ENCODE measurements around the gene CSTF1. TPM values are rescaled to one million over a fixed set of nuclear protein-coding genes. Genes with fewer than 3 reads are reported as not detected.

The CSTF1 gene
- total RNA-seq, 1 donor from 2014 or later: 36.8 TPM

DNA sequence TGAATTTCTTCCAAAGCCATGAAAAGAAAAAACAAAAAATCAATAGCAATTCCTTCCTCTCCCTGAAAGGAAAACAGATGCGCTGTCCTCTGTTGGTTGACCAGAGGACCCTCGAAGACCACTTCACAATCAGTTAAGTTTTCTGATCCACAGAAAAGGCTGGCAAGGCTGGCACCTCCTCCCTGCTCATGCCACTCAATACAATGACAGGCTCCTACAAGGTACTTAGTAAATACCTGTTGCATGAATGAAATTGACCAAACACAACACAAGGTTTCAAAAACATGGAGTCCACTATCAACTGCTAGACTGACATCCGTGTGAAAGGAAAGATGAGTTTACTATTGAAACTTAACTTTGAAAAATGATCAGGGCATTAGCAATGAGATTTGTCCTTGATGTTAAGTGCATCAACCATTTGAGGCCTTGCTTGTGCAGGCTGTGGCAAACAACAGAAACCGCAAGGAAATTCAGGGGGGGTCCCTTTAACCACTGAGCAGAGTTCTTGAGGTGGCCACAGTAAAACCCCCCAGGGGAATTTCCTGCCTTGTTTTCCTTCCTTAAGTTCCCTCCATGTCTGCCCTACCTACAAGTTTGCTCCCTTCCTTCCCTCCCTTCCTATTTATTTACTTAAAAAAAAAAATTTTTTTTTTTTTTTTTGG lies 48.0 kb downstream of the CSTF1 start:
- H3K36me3 Mint-ChIP-seq: no peaks in the 10 kb centered on the region
- peaks cover 7% of the 10 kb centered on the region for H3K27me3 Mint-ChIP-seq (ENCODE audit: low read depth)
- peak overlapping the region; percentile 65 for H3K27ac Mint-ChIP-seq
- H3K9me3 Mint-ChIP-seq: no peaks in the 10 kb centered on the region
- DNase-seq (ENCODE audit: low spot score in 2 of 2, unreplicated experiment in 2 of 2): peak in 1 of 2 experiments; percentile 3
- TF ChIP-seq CTCF (IDR thresholded peaks at IDR 0.05; ENCODE audit: unreplicated experiment): no peak
- no peak overlapping the region for H3K4me3 Mint-ChIP-seq
- H3K4me1 Mint-ChIP-seq: peaks cover 18% of the 10 kb centered on the region

DNA sequence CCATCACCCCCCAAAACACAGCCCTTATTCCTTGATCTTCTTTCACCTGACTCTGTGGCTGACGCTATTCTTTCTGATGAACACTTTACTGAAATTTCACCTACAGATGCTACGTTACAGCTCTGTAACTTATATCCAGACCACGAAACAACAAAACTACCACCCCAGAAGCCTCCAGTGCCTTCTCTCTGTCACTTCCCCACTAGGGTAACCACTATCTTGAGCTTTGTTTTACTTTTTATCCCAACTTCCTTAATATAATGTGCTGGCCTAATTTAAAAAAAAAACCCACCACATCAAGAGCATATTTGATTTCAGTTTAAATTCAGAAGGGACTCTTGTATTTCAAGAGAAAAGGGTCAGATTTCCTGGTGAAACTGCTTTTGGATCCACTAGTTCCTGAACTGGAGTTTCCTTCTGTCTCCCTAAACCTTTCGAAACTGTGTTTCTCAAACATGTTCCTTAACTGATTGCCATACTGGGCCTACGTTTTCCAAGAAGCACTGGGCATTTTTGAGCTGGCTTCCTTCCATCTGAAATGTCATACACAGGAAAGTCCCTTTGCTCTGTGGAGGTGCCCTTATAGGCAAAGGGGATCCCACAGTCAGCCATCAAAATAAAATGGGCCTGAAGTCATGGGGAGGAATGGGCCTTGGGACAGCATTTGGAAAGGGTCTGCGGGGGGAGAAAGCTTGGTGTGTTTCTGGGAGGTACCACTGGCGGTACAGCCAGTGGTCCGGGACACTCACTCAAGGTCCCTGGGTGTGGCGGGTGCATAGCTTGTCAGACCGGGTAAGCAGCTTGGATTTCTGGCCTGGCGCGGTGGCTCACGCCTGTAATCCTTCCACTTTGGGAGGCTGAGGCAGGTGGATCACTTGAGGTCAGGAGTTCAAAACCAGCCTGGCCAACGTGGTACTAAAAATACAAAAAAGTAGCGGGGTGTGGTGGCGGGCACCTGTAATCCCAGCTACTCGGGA lies 50.2 kb downstream of the CSTF1 start:
- Mint-ChIP-seq H3K9me3 (no peaks in the 10 kb centered on the region), H3K36me3 (no peaks in the 10 kb centered on the region), H3K4me3 (no peak overlapping the region), H3K27ac (peak overlapping the region; percentile 47), H3K27me3 (ENCODE audit: low read depth) (peaks cover 7% of the 10 kb centered on the region), H3K4me1 (peaks cover 18% of the 10 kb centered on the region)
- TF ChIP-seq CTCF (IDR thresholded peaks at IDR 0.05; ENCODE audit: unreplicated experiment): no peak
- DNase-seq (ENCODE audit: low spot score in 2 of 2, unreplicated experiment in 2 of 2): peak in 1 of 2 experiments; percentile 36

DNA sequence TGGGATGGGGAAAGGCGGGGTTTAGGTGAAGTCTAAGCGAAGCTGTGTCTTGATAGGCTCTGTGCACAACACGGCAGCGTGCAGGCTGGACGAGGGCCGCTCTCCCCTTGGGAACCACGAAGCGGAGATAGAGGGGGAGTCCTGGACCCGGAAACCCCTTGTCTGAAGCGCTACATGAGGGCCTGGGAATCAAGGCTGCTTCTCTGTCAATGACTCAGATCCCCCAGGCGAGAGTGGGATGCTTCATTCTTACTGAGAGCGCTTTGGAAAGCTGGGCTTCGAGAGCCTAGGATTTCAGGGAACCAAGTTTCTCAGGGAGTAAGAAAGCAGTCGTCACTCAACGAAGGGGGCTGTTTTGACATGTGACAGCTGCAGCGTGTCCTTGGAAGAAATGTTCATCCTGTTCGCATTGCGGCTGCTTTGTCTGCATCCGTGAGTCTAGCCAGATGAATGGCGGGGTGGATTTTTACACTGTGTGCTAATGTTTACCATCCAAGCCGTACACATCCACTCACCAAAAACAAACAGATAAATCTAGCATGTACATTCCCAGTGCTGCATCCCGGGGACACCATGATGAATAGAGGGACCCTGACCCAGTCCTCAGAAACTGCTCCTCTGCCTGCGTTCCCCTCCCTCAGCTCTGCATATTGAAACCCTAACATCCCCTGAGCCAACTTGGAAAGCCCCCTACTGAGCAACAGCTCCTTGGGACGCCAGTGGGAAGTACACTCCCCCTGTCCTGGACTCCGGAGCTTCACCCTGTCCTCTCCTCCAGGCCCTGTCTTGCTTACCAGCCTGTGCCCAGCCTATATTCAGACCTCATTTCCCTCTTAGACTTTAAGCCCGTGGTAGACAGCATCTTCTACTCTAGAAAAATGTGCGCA lies 51.5 kb downstream of the CSTF1 start:
- no peak for TF ChIP-seq CTCF (IDR thresholded peaks at IDR 0.05; ENCODE audit: unreplicated experiment)
- DNase-seq (ENCODE audit: low spot score in 2 of 2, unreplicated experiment in 2 of 2): peak in 1 of 2 experiments; percentile 25
- Mint-ChIP-seq H3K36me3 (no peaks in the 10 kb centered on the region), H3K9me3 (no peaks in the 10 kb centered on the region), H3K4me3 (no peak overlapping the region), H3K4me1 (peaks cover 18% of the 10 kb centered on the region), H3K27me3 (ENCODE audit: low read depth) (peaks cover 7% of the 10 kb centered on the region), H3K27ac (no peak overlapping the region)

- Mint-ChIP-seq H3K27me3 (ENCODE audit: low read depth) (peaks cover 7% of the 10 kb centered on the region), H3K9me3 (no peaks in the 10 kb centered on the region), H3K27ac (no peak overlapping the region), H3K4me3 (no peak overlapping the region), H3K4me1 (peaks cover 13% of the 10 kb centered on the region), H3K36me3 (no peaks in the 10 kb centered on the region)
- DNase-seq (ENCODE audit: low spot score in 2 of 2, unreplicated experiment in 2 of 2): no peak
- no peak for TF ChIP-seq CTCF (IDR thresholded peaks at IDR 0.05; ENCODE audit: unreplicated experiment)
Measured at GRCh38 chr20:56445130-56445529, 52.7 kb downstream of the CSTF1 start.

GRCh38 chr20:56445540-56445939 lies 53.1 kb downstream of the CSTF1 start:
- Mint-ChIP-seq H3K4me3 (no peak overlapping the region), H3K27ac (no peak overlapping the region), H3K27me3 (ENCODE audit: low read depth) (peaks cover 7% of the 10 kb centered on the region), H3K4me1 (peaks cover 11% of the 10 kb centered on the region), H3K9me3 (no peaks in the 10 kb centered on the region), H3K36me3 (no peaks in the 10 kb centered on the region)
- no peak for TF ChIP-seq CTCF (IDR thresholded peaks at IDR 0.05; ENCODE audit: unreplicated experiment)
- DNase-seq (ENCODE audit: low spot score in 2 of 2, unreplicated experiment in 2 of 2): no peak

Data from mesothelial cell of epicardium (in vitro differentiated cells).